Brain microvascular endothelial cell (primary cell): ENCODE measurements around the gene MAP7D3.

Source experiments
- DNase-seq: peaks from one replicate; pipeline ENCODE4 v3.0.0-alpha.2; 2020
- H3K27ac ChIP-seq: fragments of 250-450 bp; sonication (Bioruptor Pico); 2 replicates; pipeline ENCODE4 v1.5.1; 2020; ENCODE audit warnings: mild to moderate bottlenecking, moderate library complexity
- H3K27me3 ChIP-seq: fragments of 250-450 bp; sonication (Bioruptor Pico); replicated peaks from 2 replicates; pipeline ENCODE4 v1.5.1; 2020; ENCODE audit warnings: mild to moderate bottlenecking
- H3K36me3 ChIP-seq: fragments of 250-450 bp; sonication (Bioruptor Pico); replicated peaks from 2 replicates; pipeline ENCODE4 v1.5.1; 2020; ENCODE audit warnings: mild to moderate bottlenecking
- H3K4me3 ChIP-seq: 2 replicates; pipeline ENCODE4 v1.5.1; 2011; ENCODE audit warnings: low read depth, mild to moderate bottlenecking, control low read depth, low read length, moderate library complexity
- in situ Hi-C: cut with HindIII; loops from 2 replicates; pipeline ENCODE4 v1.10.0; 2017; ENCODE audit warnings: low sequenced_read_pairs, low pct_ligation_motif_present
- TF ChIP-seq, protein P1 (sequence below): IDR thresholded peaks from 2 replicates; pipeline ENCODE4 v1.5.1; 2011; ENCODE audit warnings: low read depth, mild to moderate bottlenecking, moderate library complexity, low read length, control low read depth, inconsistent platforms; ENCODE audit errors: missing control alignments

Gene MAP7D3

DNA sequence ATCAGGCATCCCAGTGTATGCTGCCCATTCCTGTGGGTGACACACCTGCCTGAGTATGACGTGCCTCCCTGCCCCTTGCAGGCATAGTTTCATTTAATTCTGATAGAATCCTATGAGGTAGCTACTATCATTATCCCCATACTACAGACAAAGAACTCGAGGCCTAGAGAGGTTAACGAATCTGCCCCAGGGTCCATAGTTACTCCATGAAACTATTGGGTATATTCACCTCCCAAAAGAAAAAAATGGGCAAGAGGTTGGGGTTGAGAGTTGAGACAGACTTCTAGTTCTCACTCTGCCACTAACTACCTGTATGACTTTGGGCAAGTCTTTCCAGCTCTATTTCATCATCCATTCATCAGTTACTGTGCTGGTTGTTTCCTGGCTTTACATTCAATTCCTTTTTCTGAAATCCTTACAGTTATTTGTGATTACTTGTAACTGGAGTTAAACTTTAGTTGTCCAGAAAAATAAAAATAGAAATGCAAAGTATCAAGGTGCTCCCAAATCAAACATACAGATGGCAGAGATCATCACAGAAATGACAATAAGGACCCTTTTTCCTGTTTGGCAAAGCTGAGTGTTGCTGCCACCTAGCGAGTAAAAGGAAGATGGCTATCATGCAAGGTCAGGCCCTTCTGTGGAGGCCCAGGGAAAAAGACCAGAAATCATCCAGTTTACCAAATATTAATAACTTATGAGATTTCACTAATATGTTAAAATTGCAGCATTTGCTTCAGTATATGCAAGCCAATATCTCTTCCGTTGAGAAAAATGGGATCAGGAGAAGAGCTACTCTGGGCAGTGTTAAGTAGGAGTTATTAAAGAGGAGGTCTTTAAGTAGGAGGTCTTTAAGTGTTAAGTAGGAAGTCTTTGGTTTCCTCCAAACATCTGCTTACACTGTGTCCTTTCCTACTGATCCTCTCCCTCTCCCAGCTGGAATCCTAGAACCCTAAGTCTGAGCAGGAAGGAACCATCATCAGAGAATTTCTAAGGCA, 17.1 kb upstream of the MAP7D3 start:
- Histone ChIP-seq H3K4me3 (no peak overlapping the region), H3K36me3 (no peaks in the 10 kb centered on the region), H3K27me3 (no peaks in the 10 kb centered on the region), H3K27ac (no peak overlapping the region)
- in situ Hi-C loops = no loop called here
- TF ChIP-seq, protein P1, sequence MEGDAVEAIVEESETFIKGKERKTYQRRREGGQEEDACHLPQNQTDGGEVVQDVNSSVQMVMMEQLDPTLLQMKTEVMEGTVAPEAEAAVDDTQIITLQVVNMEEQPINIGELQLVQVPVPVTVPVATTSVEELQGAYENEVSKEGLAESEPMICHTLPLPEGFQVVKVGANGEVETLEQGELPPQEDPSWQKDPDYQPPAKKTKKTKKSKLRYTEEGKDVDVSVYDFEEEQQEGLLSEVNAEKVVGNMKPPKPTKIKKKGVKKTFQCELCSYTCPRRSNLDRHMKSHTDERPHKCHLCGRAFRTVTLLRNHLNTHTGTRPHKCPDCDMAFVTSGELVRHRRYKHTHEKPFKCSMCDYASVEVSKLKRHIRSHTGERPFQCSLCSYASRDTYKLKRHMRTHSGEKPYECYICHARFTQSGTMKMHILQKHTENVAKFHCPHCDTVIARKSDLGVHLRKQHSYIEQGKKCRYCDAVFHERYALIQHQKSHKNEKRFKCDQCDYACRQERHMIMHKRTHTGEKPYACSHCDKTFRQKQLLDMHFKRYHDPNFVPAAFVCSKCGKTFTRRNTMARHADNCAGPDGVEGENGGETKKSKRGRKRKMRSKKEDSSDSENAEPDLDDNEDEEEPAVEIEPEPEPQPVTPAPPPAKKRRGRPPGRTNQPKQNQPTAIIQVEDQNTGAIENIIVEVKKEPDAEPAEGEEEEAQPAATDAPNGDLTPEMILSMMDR = peak; percentile 84
- no peak for DNase-seq

DNA sequence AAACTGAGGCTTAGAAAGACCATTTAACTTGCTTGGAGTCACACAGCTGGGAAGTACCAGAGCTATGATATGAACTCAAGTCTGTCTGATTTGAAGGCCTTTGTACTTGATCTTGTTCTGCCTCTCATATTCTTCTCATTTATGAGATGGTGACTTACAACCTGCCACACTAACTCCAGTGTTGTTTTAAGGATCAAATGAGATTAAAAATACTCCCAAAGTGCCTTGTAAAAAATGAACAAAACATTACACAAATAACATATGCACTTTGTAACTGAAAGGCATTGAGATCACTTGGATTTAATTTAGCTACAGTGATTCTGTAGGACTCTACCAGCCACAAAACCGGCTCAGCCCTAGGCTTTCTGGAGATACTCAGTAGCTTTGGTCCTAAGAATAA, 15.6 kb upstream of the MAP7D3 start:
- in situ Hi-C loops = no loop called here
- H3K4me3 ChIP-seq = no peak overlapping the region
- H3K36me3 ChIP-seq = no peaks in the 10 kb centered on the region
- H3K27me3 ChIP-seq = no peaks in the 10 kb centered on the region
- TF ChIP-seq, protein P1 = no peak
- no peak overlapping the region for H3K27ac ChIP-seq
- DNase-seq = no peak

DNA sequence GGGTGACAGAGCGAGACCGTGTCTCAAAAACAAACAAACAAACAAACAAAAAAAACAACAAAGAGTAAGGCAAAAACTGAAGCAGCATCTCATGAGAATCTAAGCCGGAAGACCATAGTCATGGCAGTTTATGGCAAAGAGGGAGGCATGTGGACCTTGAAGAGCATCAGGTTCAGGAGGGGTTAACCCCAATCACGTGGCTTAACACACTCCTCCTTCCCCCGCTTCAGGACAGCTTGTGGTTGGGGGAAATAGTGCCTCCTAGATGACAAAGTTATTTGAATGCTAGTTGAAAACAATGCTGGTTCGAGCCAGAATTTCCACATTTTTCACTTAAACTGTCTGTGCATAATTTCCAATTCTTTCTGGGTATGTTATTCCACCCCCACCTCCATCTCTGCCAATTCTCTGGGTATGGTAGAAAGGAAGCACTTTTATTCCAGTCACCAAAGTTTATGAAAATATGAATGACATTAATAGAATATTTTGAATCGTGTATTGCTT, 11.7 kb upstream of the MAP7D3 start:
- Histone ChIP-seq H3K27me3 (no peaks in the 10 kb centered on the region), H3K36me3 (no peaks in the 10 kb centered on the region), H3K27ac (no peak overlapping the region), H3K4me3 (no peak overlapping the region)
- DNase-seq = no peak
- TF ChIP-seq, protein P1 = no peak
- in situ Hi-C loops = no loop called here

DNA sequence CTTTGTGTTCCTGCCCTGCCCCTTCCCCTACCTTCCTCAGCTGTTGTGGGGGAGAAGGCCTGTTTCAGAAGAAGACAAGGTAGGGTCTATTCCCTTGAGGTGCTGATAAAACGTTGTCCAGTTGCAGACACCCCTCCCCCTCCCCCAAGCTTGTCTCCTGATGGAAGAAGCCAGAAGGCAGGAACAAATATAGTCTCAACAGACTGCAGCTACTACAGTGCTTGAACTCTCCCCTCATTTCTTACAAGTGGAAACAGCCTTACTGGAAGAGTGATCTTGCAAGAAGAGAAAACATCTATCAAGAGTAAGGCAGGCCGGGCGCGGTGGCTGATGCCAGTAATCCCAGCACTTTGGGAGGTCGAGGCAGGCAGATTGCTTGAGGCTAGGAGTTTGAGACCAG, 11.0 kb upstream of the MAP7D3 start:
- TF ChIP-seq, protein P1 = no peak
- DNase-seq = no peak
- Histone ChIP-seq H3K27ac (no peak overlapping the region), H3K4me3 (no peak overlapping the region), H3K36me3 (no peaks in the 10 kb centered on the region), H3K27me3 (no peaks in the 10 kb centered on the region)
- in situ Hi-C loops = no loop called here

DNA sequence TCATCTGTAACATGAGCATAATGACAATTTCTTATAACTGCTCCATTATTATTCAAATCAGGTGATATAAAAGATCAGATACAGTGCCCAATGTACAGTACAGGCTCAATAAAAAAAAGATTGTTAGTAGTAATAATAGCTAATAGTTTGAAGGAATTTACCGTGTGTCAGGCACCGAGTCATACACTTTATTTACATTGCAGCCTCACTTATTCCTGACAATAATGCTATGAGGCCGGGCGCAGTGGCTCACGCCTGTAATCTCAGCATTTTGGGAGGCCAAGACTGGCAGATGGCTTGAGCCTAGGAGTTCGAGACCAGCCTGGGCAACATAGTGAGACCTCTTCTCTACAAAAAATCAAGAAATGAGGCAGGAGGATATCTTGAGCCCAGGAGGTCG, 10.1 kb upstream of the MAP7D3 start:
- Histone ChIP-seq H3K4me3 (no peak overlapping the region), H3K27me3 (no peaks in the 10 kb centered on the region), H3K27ac (peak overlapping the region; percentile 63), H3K36me3 (no peaks in the 10 kb centered on the region)
- DNase-seq = no peak
- TF ChIP-seq, protein P1 = no peak
- in situ Hi-C loops = no loop called here
